Measurements from ENCODE around the gene RCOR1.
A peak's percentile ranks its signal among the peaks of the same experiment; 100 is the strongest.

The RCOR1 gene

DNA sequence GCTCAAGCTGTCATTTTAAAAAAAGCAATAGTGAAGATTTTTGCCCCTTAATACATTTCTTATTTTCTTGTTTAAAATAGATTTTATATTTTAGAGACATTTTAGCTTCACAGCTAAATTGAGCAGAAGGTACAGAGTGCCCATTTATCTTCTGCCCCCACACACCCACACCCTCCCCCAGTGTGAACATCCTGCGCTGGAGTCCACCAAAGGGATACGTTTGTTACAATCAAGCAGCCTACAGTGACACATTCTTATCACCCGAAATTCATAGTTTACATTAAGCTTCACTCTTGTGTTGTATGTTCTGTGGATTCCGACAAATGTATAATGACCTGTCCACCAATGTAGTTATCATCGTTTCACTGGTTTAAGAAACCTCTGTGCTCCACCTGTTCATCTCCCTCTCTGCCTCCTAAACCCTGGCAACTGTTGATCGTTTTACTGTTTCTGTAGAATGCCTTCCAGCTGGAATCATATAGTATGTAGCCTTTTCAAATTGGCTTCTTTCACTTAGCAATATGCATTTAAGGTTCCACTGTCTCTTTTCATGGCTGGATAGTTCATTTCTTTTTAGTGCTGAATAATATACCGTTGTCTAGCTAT lies 93.8 kb downstream of the RCOR1 start:
- DNase-seq = no peak

DNA sequence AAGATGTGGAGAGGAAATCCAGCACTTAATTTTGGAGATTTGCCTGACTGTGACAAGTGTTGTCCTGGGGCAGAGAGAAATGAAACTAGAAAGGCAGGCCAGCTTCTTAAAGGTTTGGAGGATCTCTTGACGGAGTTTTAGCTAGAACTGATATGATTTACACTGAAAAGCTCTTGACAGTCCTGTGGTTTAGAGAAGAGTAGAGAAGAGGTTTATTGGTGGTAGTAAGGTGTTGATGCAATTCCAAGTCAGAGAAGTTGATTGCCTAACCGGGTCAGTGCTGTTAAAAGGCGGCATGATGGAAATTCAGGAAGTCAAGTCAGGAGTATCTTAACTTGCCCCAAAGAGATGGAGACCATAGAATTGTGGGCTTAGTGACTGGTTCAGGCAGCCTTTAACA lies 95.8 kb downstream of the RCOR1 start:
- no peak for DNase-seq

DNA sequence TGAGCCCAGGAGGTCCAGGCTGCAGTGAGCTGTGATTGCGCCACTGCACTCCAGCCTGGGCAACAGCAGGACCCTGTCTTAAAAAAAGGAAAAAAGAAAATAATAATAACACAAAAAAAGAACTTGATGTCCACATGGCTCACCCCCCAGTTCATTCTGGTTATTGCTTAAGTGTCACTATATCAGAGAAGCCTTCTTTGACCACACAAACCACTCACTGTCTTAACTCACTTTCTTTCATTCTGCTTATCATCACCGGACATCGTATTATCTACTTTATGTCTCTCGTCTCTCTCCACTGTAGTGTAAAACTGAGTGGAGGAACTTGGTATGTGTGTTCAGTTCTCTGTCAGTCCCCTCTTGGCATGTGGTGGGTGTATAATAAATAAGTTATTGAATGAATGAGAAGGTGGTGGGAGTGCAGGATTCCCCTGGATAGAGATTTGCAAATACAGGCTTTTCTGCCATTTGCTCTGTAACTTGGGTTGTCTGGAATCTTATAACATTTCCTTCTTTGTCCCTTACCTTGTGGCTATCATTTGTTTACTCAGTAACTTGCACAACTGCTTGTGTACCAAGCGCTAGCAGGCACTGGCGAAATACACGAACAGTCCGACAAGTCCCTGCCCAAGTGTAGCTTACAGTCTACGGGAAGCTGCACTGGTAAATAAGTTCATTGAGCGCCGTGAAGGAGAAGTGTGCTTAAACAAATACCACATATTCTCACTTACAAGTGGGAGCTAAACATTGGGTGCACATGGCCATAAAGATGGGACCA lies 98.2 kb downstream of the RCOR1 start:
- DNase-seq = no peak

DNA sequence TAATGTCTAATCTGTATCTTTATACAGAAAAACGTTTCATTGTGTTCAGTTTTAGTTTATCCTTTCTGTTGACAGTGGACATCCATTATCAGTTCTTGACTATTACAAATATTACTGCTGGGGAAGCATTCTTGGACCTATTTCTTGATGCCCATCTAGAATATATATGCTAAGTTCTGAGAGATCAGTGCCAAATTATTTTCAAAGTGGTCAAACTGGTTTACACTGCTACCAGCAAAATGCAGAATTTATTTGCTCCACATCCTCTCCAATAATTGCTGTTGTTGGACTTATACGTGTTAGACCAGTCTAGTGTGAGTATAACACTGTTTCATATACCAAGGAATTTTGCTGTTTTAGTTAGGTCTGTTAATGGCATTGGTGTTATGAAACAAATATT lies 99.3 kb downstream of the RCOR1 start:
- no peak for DNase-seq

DNA sequence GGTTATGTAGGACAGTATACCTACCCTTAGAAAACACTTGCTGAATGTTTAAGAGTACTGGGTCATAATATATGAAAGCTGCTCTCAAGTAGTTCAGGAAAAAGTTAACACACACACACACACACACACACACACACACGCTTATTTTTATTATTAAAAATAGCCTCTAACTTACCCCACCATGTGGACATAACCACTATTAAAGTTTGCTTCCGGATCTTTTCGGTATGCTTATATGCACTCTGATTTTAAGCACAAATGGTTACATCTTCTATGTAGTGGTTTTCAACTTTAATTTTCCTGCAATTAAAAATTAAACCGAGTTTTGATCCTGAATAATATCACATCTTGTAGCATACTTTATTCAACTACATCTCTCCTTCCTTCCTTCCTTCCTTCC lies 99.9 kb downstream of the RCOR1 start:
- DNase-seq = no peak

DNA sequence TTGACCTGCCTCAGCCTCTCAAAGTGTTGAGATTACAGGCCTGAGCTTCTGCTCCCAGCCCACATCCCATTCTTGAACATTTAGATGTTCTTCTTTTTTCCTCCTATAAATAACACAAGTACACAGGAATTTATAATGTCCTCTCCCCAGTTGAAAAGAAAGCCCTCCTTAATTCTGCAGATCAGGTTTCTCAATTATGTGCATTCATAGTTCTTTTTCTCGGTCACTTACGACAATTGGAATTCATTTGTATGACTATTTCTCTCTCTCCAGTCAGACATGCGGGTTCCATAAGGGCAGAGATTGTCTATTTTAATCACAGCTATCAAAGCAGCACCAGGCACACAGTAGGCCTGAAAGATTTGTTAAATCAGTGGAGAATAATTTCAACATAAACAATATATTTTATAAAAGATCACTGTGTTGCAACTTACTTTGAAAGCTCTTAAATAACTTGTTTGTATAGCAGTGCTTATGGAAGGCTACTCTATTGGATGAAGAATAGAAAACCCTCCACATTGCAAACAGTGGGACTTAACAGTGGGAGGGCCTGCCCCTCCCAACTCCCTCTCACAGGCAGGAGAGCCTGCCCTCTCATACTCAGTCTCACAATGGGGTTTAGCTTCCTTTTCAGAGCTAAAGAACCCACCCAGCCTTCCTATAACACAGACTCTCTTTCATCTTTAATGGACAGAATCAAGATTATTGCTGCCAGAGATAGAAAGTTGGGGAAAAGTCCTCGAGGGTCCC lies 100.7 kb downstream of the RCOR1 start:
- peak; percentile 61 for DNase-seq

DNA sequence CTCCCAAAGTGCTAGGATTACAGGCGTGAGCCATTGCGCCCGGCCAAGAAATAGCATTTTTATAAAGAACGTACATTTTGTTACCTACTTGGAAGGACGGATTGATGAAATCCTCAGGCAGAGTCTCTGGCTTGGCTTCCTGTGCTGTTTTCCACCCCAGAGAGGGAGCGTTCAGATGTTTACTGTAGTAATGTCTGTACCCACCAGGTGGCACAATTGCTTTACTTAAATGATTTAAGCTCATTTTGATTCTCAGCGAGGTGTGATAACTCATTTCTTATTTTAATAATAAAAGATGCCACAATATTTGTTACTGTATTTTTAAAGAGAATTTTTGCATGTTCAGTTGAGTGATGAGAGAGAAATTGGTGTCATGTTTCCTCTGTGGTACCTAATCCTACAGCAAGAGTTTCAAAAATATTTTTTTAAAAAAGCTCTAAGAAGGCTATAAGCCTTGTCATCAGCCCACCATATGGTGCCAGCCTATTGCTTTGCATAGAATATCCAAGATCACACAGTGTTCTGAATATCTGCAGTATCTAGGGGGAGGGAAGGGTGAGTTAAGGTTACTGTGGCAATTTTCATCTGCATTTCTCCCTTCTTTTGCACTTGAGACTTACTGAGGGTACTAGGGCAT lies 102.2 kb downstream of the RCOR1 start:
- DNase-seq = peak; percentile 94

DNA sequence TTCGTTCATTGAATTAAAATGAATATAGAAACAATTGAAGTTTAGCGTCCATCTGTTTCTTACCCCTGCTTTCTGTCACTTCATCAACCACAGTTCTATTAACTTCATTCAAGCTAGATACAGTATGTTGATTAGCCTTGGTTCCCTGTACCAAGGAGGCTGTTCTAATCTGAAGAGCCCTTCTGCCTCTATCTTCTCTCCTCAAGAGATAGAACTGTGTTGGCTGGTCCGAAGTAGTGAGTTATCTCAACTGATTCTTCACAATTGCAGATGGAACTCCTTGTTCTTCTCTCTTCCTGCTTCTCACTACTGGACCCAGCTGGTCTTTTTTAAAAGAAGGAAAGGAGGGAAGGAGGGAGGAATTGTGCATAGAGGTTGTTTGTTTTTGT lies 102.7 kb downstream of the RCOR1 start:
- DNase-seq = peak; percentile 44

DNA sequence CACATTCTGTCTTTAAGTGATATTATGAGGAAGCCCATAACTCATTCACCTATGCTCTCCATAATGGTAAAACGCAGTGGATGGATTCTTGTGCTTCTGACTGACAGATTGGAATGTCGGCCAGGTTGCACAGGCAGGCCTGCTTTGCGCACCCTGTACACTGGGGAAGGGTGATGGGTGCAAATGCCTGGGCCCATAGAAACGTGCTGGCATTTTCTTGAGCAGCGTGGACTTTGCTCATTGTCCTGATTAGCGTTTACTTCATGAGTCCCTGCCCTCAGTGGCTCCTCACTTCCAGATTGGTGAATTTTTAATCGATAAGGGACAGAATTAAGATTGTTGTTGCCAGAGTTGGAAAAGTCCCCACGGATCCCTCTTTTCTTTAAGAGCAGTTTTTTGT lies 103.9 kb downstream of the RCOR1 start:
- peak; percentile 8 for DNase-seq

DNA sequence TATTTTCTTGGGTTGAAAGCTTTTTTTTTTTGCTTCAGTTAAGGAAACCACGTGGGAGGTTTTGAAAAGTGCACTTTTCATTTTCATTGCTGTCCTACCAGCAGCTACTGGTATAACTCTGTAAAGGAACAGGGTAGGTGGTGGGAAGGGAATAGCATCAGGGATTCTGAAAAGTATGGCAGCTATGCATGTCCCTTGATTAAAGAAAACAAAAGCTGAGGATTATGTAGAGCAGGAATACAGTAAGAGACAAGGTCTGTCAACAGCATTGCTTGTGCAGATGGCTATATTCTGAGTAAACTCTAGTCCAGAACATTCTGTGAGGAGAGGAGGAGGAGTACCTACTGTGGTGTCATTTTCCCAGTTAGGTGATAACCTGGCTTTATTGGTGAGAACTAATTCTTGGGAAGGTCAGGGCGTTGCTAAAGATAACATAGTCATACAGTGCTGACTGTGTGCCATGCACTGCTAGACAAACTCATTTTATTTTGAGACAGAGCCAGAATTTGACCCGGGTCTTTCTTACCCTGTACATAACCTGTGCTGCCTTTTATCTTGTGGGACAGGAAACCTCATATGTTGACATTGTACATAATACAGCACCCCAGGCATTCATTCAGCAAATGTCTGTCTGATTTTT lies 104.5 kb downstream of the RCOR1 start:
- no peak for DNase-seq

DNA sequence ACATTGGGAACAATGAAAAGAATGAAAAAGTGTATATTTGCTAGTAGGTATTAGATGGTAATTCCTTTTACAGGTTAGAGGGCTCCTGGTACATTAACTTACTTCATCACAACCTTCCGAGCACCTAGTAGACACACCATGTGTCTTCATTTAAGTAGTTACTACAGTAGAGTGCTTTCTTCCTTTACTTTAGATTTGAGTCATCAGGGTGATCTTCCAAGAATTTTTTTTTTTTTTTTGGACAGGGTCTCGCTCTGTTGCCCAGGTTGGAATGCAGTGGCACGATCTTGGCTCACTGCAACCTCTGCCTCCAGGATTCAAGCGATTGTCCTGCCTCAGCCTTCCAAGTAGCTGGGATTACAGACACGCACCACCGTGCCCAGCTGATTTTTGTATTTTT lies 105.1 kb downstream of the RCOR1 start:
- DNase-seq = no peak

DNA sequence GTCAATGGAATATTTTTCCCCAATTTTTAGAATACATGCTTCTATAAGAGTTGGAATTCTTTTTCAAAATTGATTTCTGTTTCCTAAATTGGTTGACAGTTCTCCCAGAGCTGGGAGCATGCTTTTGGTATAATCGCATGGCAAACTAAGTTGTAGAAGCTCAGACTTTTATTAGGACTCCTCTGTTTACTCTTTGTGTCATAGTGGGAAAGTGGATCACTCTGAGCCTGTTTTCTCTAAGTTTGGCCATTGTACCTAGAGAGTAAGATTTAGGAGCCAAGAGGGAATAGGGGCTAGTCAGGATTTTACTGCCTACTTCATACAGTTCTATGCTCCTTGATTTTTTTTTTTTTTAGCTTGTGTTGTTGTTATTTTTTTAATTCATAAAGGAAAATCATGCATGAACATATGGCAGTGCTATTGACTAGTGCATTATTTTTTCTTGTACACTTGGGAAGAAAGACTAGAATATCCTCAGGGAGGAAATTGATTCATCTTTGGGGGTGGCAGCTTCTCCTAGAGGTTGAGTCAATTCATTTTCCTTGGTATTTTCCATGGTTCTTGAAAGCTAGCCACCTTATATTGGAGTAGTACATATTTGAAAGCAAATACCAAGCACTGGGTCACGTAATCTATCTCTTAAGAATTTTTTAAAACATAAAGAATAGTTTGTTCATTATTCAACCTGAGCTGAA lies 107.1 kb downstream of the RCOR1 start:
- no peak for DNase-seq

DNA sequence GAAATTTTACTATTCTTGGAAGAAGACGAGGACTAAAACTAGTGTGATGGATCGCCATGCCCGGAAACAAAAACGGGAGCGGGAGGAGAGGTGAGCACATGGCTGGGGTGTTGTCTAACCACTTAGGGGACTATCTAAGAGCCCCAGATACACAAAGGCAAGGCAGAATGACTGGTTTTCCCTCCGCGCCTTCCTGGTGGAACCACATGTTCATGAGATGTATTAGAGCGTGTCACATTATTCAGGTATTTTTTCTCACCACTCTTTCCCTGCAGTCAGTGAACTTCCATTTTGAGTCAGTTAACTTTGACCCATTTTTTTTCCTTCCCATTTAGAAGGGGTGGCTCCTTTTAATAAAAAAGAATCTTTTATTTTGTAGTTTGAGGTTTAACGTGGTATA lies 116.0 kb downstream of the RCOR1 start:
- DNase-seq = no peak

DNA sequence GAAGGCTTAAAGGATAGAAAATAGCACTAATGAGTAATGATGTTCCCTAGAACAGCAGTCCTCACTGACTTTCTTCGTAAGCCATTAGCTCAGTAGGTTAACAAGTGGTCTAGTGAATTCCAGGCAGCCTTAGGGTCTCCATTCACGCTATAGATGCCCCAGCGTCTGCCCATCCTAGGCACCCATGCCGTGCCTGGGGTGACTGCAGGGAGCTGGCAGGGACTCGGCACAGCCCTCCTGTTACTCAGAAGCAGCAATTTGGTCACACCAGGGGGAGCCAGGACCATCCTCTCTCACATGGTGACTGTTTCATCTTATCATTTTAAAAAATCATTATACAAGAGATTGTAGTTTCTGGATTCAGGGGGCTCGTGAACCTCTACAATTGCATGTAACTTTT lies 118.8 kb downstream of the RCOR1 start:
- DNase-seq = no peak

DNA sequence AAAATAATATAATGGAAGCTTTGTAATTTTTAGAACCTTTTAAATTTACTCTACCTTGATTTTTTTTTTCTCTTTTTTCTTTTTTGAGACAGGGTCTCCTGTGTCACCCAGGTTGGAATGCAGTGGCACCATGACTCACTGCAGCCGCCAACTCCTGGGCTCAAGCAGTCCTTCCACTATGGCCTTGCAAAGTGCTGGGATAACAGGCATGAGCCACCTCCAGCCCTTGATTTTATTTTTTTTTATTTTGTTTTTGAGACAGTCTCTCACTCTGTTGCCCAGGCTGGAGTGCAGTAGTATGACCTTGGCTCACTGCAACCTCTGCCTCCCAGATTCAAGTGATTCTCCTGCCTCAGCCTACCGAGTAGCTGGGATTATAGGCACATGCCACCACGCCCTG lies 119.5 kb downstream of the RCOR1 start:
- no peak for DNase-seq

DNA sequence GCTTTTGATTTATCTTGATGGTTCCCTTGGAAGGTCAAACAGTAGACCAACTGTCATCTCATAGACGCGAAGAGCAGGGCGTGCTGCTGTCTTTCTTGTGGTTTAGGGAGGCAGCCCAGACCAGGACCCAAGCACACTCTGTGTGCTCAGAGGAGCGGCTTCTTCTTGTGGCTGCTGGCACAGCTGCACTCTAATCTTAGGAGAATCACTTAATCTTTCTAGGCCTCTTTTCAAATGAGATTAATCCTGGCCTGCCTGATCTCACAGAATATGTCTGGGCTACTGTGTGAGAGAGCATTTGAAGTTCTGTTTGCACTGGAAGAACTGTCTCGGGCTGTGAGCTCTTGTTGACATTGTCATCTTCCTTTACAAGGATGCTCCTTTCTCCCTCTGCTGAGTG lies 124.8 kb downstream of the RCOR1 start:
- DNase-seq = peak; percentile 94

DNA sequence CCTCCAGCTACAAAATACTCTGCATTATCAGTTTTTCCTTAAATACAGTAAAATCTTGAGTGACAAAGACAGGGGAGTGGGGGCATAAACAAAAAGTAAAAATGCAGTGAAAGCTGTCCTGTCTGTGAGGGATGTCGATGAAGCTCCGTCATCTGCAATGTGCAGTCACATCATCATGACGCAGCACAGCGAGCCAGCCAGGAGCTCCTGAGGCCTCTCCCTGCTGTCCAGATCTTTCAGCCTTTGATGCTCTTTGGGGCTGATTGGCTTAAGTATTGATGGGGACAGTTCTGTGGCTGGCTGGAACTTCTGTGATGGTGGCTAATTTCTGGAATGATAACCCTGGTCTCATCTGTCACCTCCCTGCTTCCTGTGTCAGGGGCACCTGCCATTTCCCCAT lies 130.2 kb downstream of the RCOR1 start:
- no peak for DNase-seq

DNA sequence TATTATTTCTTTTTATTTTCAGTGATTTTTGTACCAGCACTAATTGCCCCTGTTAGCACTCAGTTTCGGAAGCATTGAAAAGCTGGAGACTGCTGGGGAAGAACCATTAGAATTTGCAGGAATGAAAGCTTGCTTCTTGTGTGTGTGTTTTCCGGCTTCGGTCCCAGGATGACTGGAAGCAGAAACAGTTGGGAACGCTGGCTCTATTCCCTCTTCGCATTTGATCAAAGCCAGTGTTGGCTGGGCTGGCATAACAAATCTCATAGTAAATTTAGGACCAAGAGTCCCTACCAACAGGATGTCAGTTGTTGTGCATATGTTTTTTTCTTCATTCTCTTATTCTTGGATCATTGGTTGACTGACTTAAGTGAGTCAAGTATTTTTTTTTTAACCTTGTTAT lies 131.2 kb downstream of the RCOR1 start:
- DNase-seq = no peak

DNA sequence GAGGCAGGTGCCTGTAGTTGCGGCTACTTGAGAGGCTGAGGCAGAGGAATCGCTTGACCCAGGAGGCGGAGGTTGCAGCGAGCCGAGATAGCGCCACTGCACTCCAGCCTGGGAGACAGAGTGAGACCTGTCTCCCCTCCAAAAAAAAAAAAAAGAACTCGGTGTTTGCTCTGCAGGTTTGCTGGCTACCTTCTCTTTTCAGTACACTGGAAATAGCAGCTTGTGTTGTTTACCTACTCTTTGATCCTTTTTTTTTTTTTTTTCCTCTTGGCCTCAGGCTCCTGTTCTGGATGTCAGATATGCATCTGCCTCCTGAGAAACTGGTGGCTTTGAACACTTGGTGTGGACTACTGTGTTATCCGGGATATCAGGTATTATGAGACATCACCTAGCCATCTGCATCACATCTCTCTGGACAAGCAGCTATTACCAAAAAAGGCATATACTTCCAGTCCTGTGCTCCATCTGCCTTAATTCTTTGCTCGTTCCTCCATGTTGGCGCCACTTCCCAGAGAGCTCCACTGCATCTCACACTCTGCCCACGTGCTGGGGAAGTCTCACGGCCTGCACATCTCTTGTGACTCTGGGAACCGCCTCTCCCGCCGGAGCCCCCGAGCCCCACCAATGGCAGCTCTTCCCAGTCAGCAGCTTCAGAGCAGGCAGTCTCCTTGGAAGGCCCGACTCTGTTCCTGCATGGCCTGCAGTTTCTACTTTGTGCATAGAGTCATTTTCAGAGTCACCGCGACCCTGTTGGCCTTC lies 133.9 kb downstream of the RCOR1 start:
- no peak for DNase-seq

DNA sequence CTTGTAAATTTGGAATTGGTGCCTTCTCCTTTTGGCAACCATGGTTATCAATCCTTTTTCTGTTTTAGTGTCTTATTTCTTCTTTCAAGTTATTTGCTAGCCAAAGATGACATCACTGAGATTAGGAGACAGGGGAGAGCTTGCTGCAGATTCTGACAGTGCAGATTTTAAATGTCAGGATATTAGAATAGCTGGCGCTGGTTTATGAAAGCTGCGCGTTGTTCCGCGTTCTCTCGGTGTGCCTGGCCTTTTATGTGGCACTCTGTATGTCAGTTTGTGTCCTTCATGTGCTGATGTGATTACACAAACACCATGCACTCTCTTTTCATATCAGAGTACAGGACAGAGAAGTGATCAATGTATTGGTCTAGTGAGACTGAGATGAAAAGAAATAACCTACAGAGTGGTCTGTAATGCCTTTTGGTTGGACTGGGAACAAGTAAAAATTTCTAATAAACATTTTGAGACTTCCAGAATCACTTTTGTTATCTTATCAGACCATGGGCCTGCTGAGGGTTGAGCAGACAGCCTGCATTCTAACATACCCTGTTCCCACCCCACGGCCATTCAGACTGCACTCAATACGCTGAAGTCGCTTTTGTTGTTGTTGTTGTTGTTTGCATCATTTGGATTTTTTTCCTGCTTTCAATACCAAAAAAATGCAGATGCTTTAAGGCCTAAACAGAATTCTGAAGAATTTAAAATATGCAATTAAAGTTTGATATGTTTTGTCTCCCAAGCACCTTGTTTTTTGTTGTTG lies 135.1 kb downstream of the RCOR1 start:
- no peak for DNase-seq

DNA sequence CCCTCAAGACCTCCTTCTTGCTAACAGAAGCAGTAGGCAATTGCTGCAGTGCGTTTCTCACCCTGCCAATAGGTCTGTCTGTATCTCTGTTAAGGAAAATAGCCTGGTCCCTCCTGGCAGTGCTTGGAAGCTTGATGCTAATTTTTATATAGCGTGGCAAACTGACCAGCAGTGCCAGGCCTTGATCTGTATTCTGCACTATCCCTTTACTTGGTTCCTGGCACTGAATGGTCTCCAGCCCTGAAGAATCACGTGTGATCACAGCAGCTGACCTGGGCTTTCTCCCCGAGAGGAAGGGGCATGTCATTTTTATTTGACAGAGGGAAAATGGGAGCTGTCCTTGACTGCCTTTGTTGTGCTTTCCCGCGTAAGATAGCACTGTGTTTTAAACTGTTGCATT lies 136.1 kb downstream of the RCOR1 start:
- DNase-seq = no peak

Data from NCI-H82 (cell line).